ENCODE measurements around the gene FOXL3.
A peak's percentile ranks its signal among the peaks of the same experiment; 100 is the strongest.

The FOXL3 gene

GRCh38 chr7:302054-302992 lies 12.4 kb downstream of the FOXL3 start:
- DNase-seq (ENCODE audit: low read depth in 2 of 2) = no peak

- no peak for DNase-seq (ENCODE audit: low read depth in 2 of 2)
Observed at GRCh38 chr7:303425-303824, 13.5 kb downstream of the FOXL3 start.

- DNase-seq (ENCODE audit: low read depth in 2 of 2) = no peak
Observed at GRCh38 chr7:303884-304573, 14.1 kb downstream of the FOXL3 start.

GRCh38 chr7:304574-305409 lies 14.8 kb downstream of the FOXL3 start:
- no peak for DNase-seq (ENCODE audit: low read depth in 2 of 2)

GRCh38 chr7:305410-306151 lies 15.6 kb downstream of the FOXL3 start:
- DNase-seq (ENCODE audit: low read depth in 2 of 2) = no peak

GRCh38 chr7:307970-308369 lies 18.0 kb downstream of the FOXL3 start:
- no peak for DNase-seq (ENCODE audit: low read depth in 2 of 2)

GRCh38 chr7:309586-310228 lies 19.7 kb downstream of the FOXL3 start:
- no peak for DNase-seq (ENCODE audit: low read depth in 2 of 2)

- no peak for DNase-seq (ENCODE audit: low read depth in 2 of 2)
Observed at GRCh38 chr7:311131-311680, 21.2 kb downstream of the FOXL3 start.

- no peak for DNase-seq (ENCODE audit: low read depth in 2 of 2)
Observed at GRCh38 chr7:311796-312195, 21.8 kb downstream of the FOXL3 start.

GRCh38 chr7:312424-312823 lies 22.5 kb downstream of the FOXL3 start:
- DNase-seq (ENCODE audit: low read depth in 2 of 2) = no peak

- DNase-seq (ENCODE audit: low read depth in 2 of 2) = no peak
Observed at GRCh38 chr7:314853-315252, 24.9 kb downstream of the FOXL3 start.

- no peak for DNase-seq (ENCODE audit: low read depth in 2 of 2)
Observed at GRCh38 chr7:315516-316265, 25.7 kb downstream of the FOXL3 start.

GRCh38 chr7:317643-318405 lies 27.9 kb downstream of the FOXL3 start:
- no peak for DNase-seq (ENCODE audit: low read depth in 2 of 2)

- no peak for DNase-seq (ENCODE audit: low read depth in 2 of 2)
Observed at GRCh38 chr7:318476-318875, 28.5 kb downstream of the FOXL3 start.

- no peak for DNase-seq (ENCODE audit: low read depth in 2 of 2)
Observed at GRCh38 chr7:318878-319661, 29.1 kb downstream of the FOXL3 start.

GRCh38 chr7:320297-320696 lies 30.3 kb downstream of the FOXL3 start:
- no peak for DNase-seq (ENCODE audit: low read depth in 2 of 2)

GRCh38 chr7:322111-322671 lies 32.2 kb downstream of the FOXL3 start:
- DNase-seq (ENCODE audit: low read depth in 2 of 2) = peak; percentile 73 to 89

GRCh38 chr7:322708-323111 lies 32.7 kb downstream of the FOXL3 start:
- no peak for DNase-seq (ENCODE audit: low read depth in 2 of 2)
